NCI-H226 (cell line): ENCODE data around the gene PLPP1.
"Not testable (repeated sequence)": the region's sequence is repeated elsewhere in the genome, so short reads cannot be mapped to it uniquely, and the experiment has no call there.

Experiments
- DNase-seq: peaks from one replicate; pipeline ENCODE4 v3.0.0-alpha.2; 2015

The PLPP1 gene

GRCh38 chr5:55544341-55544740 lies 9.6 kb upstream of the PLPP1 start:
- DNase-seq = no peak

GRCh38 chr5:55541056-55541635 lies 6.4 kb upstream of the PLPP1 start:
- no peak for DNase-seq

- no peak for DNase-seq
These were observed 5.8 kb upstream of the PLPP1 start for GRCh38 chr5:55540525-55540924.

- no peak for DNase-seq
These were observed 5.3 kb upstream of the PLPP1 start for GRCh38 chr5:55540024-55540423.

GRCh38 chr5:55538661-55539060 lies 3.9 kb upstream of the PLPP1 start:
- DNase-seq = no peak

- not testable (repeated sequence) for DNase-seq
These were observed 2.6 kb upstream of the PLPP1 start for GRCh38 chr5:55537315-55537714.

GRCh38 chr5:55535199-55535905 lies 588 bp upstream of the PLPP1 start:
- DNase-seq = no peak

GRCh38 chr5:55533521-55534435 lies 986 bp downstream of the PLPP1 start:
- no peak for DNase-seq

GRCh38 chr5:55530669-55531068 lies 4.1 kb downstream of the PLPP1 start:
- DNase-seq = no peak

- DNase-seq = no peak
These were observed 9.9 kb downstream of the PLPP1 start for GRCh38 chr5:55524816-55525215.

GRCh38 chr5:55523293-55523692 lies 11.5 kb downstream of the PLPP1 start:
- DNase-seq = no peak

- no peak for DNase-seq
These were observed 12.9 kb downstream of the PLPP1 start for GRCh38 chr5:55521881-55522280.

- DNase-seq = no peak
These were observed 14.5 kb downstream of the PLPP1 start for GRCh38 chr5:55520117-55520839.

GRCh38 chr5:55518831-55519390 lies 15.9 kb downstream of the PLPP1 start:
- DNase-seq = no peak

- no peak for DNase-seq
These were observed 17.0 kb downstream of the PLPP1 start for GRCh38 chr5:55517804-55518203.

- no peak for DNase-seq
These were observed 23.8 kb downstream of the PLPP1 start for GRCh38 chr5:55511010-55511409.

GRCh38 chr5:55510523-55510880 lies 24.3 kb downstream of the PLPP1 start:
- no peak for DNase-seq

- DNase-seq = no peak
These were observed 24.8 kb downstream of the PLPP1 start for GRCh38 chr5:55509796-55510522.

GRCh38 chr5:55509097-55509496 lies 25.7 kb downstream of the PLPP1 start:
- DNase-seq = no peak

- no peak for DNase-seq
These were observed 27.2 kb downstream of the PLPP1 start for GRCh38 chr5:55507574-55507973.

- DNase-seq = not testable (repeated sequence)
These were observed 29.1 kb downstream of the PLPP1 start for GRCh38 chr5:55505711-55506110.

GRCh38 chr5:55503917-55504316 lies 30.8 kb downstream of the PLPP1 start:
- DNase-seq = not testable (repeated sequence)
